ENCODE measurements around the gene LRRFIP1. TPM values are rescaled to one million over a fixed set of nuclear protein-coding genes. Genes with fewer than 3 reads are reported as not detected.

The LRRFIP1 gene
- total RNA-seq, 1 donor from 2014 or later: 40.7 TPM

DNA sequence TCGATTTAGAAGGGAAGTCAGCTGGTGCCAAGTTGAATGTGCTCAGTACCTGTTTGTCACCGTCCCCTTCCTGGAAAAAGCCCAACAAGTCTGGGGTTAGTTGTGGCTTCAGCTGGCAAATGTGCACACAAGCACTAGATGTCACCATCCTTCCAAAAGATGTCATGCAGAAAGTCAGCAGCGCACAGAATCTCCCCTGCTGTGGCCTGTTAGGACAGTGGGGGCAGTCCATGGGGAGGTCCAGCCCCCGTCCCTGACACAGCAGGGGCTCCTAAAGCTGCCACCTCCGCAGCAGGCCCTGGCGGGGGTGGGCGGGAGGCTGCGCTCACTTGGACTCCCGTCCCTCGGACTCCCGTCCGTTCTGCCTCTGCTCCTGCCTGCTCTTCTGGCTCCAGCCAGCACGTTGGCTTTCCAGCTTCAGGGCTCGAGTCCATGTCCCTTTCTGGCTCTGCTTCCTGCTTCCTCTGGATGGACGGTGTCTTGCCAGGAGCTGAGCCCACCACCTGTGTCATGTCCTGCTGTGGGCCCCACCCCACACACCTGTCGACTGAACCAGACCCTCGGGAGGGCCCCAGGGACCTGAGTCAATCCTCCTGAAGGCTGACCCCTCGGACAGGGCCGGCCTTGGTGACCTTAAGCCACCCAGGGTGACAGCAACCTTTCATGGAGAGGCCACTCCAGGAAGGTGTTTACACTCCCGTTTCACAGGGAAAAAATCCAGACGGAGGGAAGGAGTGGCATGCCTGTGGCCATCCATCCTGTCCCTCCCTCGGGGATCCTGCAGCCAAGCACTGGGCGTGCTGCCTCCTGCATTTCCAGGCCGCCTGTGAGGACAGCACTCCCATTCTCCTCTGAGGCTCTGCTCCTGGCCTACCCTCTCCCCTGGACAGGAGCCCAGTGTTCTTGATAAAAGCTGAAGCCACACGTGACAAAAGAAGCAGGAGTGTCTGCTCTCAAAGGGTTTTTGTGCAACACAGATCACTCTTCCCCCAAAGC is 45.3 kb upstream of the LRRFIP1 start:
- Mint-ChIP-seq H3K9me3 (no peaks in the 10 kb centered on the region), H3K4me3 (no peak overlapping the region), H3K36me3 (no peaks in the 10 kb centered on the region), H3K27me3 (ENCODE audit: insufficient read depth, low read depth) (peaks cover 5% of the 10 kb centered on the region), H3K27ac (no peak overlapping the region), H3K4me1 (peaks cover 11% of the 10 kb centered on the region)
- no peak for TF ChIP-seq EZH2phosphoT487 (IDR thresholded peaks at IDR 0.05)
- no peak for TF ChIP-seq EZH2 (IDR thresholded peaks at IDR 0.05)
- TF ChIP-seq, protein P1, sequence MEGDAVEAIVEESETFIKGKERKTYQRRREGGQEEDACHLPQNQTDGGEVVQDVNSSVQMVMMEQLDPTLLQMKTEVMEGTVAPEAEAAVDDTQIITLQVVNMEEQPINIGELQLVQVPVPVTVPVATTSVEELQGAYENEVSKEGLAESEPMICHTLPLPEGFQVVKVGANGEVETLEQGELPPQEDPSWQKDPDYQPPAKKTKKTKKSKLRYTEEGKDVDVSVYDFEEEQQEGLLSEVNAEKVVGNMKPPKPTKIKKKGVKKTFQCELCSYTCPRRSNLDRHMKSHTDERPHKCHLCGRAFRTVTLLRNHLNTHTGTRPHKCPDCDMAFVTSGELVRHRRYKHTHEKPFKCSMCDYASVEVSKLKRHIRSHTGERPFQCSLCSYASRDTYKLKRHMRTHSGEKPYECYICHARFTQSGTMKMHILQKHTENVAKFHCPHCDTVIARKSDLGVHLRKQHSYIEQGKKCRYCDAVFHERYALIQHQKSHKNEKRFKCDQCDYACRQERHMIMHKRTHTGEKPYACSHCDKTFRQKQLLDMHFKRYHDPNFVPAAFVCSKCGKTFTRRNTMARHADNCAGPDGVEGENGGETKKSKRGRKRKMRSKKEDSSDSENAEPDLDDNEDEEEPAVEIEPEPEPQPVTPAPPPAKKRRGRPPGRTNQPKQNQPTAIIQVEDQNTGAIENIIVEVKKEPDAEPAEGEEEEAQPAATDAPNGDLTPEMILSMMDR (IDR thresholded peaks at IDR 0.05): peak; percentile 56
- peaks cover 15% of the 10 kb centered on the region for H3K4me1 ChIP-seq
- no peak overlapping the region for H3K9ac ChIP-seq
- peak overlapping the region; percentile 24 for H3K4me3 ChIP-seq
- DNase-seq (ENCODE audit: low spot score): peak; percentile 65
- H3K9me3 ChIP-seq (ENCODE audit: low read depth): no peaks in the 10 kb centered on the region
- peak overlapping the region; percentile 57 for H3K4me2 ChIP-seq
- no peak overlapping the region for H3K27ac ChIP-seq
- no peaks in the 10 kb centered on the region for H3K27me3 ChIP-seq
- H3F3A ChIP-seq (ENCODE audit: low read depth): peaks cover 4% of the 10 kb centered on the region
- H2AFZ ChIP-seq (replicated peaks): no peak overlapping the region
- no peaks in the 10 kb centered on the region for H4K20me1 ChIP-seq (ENCODE audit: low read depth)
- H3K36me3 ChIP-seq: no peaks in the 10 kb centered on the region
- H3K79me2 ChIP-seq (ENCODE audit: low read depth): no peaks in the 10 kb centered on the region

DNA sequence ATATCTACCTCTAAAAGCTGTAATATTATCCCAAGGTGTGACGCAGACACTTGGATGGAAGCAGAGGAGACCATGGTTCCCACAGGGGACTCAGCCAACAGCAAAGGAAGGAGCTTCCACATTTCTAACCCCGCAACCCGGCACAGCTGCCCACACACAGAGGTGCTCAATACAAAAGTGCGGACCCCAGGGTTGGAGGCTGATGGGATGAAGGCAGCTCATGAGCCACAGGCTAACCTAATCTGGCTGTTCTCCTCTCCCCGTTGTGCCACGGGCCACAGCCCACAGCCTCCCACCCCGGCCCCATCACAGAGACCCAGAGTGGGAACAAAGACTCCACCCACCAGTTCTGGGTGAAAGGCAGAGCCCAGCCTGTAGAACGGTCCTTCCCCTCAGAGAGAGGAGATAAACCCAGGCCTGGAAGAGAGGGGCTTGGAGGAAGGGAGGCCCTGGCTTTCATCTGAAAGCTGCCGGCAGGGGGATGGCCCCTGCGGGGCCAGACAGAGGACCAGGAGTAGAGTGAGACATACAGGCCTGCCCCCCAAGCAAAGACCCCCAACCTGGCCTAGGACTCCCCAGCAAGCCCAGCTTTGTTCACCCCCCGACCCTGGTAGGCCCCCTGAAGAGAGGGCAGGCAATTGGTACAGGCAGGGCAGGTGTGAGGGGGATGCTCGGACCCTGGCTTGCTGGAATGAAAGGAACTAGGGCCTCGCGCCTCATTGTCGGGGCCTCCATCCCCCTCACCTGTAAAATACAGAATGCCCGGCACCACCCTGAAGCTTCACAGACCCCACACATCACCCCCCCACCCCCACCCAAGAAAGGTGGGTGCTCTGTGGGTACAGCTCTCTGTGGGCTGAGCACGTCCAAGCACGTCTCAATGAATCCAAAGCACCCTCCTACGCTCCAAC is 43.7 kb upstream of the LRRFIP1 start:
- TF ChIP-seq EZH2 (IDR thresholded peaks at IDR 0.05): no peak
- TF ChIP-seq EZH2phosphoT487 (IDR thresholded peaks at IDR 0.05): no peak
- TF ChIP-seq, protein P1 (IDR thresholded peaks at IDR 0.05): no peak
- H3F3A ChIP-seq (ENCODE audit: low read depth): peaks cover 4% of the 10 kb centered on the region
- no peaks in the 10 kb centered on the region for H3K36me3 Mint-ChIP-seq
- H3K27me3 ChIP-seq: no peaks in the 10 kb centered on the region
- H2AFZ ChIP-seq (replicated peaks): no peak overlapping the region
- H3K79me2 ChIP-seq (ENCODE audit: low read depth): no peaks in the 10 kb centered on the region
- H3K4me1 ChIP-seq: peaks cover 15% of the 10 kb centered on the region
- no peak overlapping the region for H3K27ac Mint-ChIP-seq
- H3K4me3 Mint-ChIP-seq: no peak overlapping the region
- DNase-seq (ENCODE audit: low spot score): no peak
- H3K27ac ChIP-seq: no peak overlapping the region
- no peak overlapping the region for H3K4me2 ChIP-seq
- H4K20me1 ChIP-seq (ENCODE audit: low read depth): no peaks in the 10 kb centered on the region
- H3K36me3 ChIP-seq: no peaks in the 10 kb centered on the region
- H3K4me1 Mint-ChIP-seq: peaks cover 11% of the 10 kb centered on the region
- H3K4me3 ChIP-seq: no peak overlapping the region
- no peaks in the 10 kb centered on the region for H3K9me3 ChIP-seq (ENCODE audit: low read depth)
- H3K27me3 Mint-ChIP-seq (ENCODE audit: insufficient read depth, low read depth): peaks cover 10% of the 10 kb centered on the region
- H3K9me3 Mint-ChIP-seq: peaks cover 4% of the 10 kb centered on the region
- no peak overlapping the region for H3K9ac ChIP-seq

DNA sequence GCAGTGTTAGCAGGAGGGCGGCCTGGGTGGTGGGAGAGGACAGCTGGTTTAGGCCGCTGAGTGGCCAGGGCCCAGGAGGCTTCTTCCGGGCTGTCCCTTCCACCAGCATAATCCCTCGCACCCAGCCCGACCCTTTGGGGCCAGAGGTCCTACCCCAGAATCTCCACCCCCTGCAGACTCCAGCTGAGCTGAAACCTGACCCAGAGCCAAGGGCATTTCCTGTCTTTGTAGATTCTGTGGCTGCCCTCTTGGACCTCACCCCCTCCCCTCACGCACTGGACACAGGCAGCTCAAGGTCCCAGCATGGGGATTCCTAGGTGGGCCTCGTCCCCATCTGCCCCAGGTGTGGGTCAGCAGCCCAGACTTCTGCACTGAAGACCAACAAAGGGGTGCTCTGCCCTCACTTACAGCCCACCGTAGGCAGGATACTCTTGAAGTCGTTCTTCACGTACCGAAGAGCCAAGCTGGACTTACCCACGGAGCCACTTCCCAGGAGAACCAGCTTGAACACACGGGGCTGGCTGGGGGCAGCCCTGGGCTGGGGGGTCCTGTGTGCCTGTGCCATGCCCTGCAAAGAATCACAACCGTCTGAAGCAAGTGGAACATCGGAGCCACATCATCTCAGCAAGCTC is 41.7 kb upstream of the LRRFIP1 start:
- Mint-ChIP-seq H3K4me3 (no peak overlapping the region), H3K27me3 (ENCODE audit: insufficient read depth, low read depth) (peaks cover 7% of the 10 kb centered on the region), H3K36me3 (no peaks in the 10 kb centered on the region), H3K4me1 (peaks cover 15% of the 10 kb centered on the region), H3K9me3 (peaks cover 4% of the 10 kb centered on the region), H3K27ac (no peak overlapping the region)
- Histone ChIP-seq H3K27ac (no peak overlapping the region), H3K9me3 (ENCODE audit: low read depth) (no peaks in the 10 kb centered on the region), H3F3A (ENCODE audit: low read depth) (peaks cover 4% of the 10 kb centered on the region), H4K20me1 (ENCODE audit: low read depth) (no peaks in the 10 kb centered on the region), H3K4me1 (peaks cover 16% of the 10 kb centered on the region), H3K9ac (no peak overlapping the region), H3K36me3 (no peaks in the 10 kb centered on the region), H3K4me3 (no peak overlapping the region), H3K79me2 (ENCODE audit: low read depth) (no peaks in the 10 kb centered on the region), H3K4me2 (no peak overlapping the region), H2AFZ (replicated peaks) (no peak overlapping the region), H3K27me3 (peaks cover 12% of the 10 kb centered on the region)
- TF ChIP-seq, protein P1 (IDR thresholded peaks at IDR 0.05): no peak
- TF ChIP-seq EZH2phosphoT487 (IDR thresholded peaks at IDR 0.05) (no peak), EZH2 (IDR thresholded peaks at IDR 0.05) (no peak)
- DNase-seq (ENCODE audit: low spot score): no peak

All from neural progenitor cell (in vitro differentiated cells).